ENCODE results near the gene CHST5. TPM values are rescaled to one million over a fixed set of nuclear protein-coding genes. Genes with fewer than 3 reads are reported as not detected.

Gene CHST5
- total and polyA plus RNA-seq, 2 of the 8 experiments (the other 6 are each of a cell fraction or from before 2014, with no cell fraction given) = 0.13 to 0.23 TPM

GRCh38 chr16:75567911-75568310, 32.0 kb upstream of the CHST5 start:
- no peak overlapping the region; a peak in 1 of 4 replicates for H3K4me2 ChIP-seq (ENCODE audit: insufficient read depth in 1 of 2, low read depth in 2 of 2, low read length in 2 of 2)
- H3K36me3 ChIP-seq (ENCODE audit: control insufficient read depth in 2 of 4, insufficient read depth in 4 of 4, low read length in 3 of 4) = peaks cover 8 to 35% (median 28%) of the 10 kb centered on the region in 4 experiments; a peak in 7 of 8 replicates
- no peak overlapping the region for H2AFZ ChIP-seq (ENCODE audit: low read length)
- H4K5ac ChIP-seq (ENCODE audit: insufficient read length, low read depth, low read length) = no peak overlapping the region
- H2BK120ac ChIP-seq (replicated peaks; ENCODE audit: low read depth, low read length) = no peak overlapping the region
- H3K23me2 ChIP-seq (ENCODE audit: low read depth, low read length) = peaks cover 9% of the 10 kb centered on the region
- no peaks in the 10 kb centered on the region for H3K9me3 ChIP-seq (ENCODE audit: insufficient read depth in 2 of 2, low read depth in 1 of 2, low read length in 1 of 2)
- FAIRE-seq (no peak), DNase-seq (ENCODE audit: low read depth in 1 of 2, low spot score in 2 of 2) (no peak)
- H2AK5ac ChIP-seq (ENCODE audit: low read depth, low read length) = no peak overlapping the region
- H3K18ac ChIP-seq (ENCODE audit: extremely low read depth, low read length) = no peak overlapping the region
- no peak overlapping the region for H3K27ac ChIP-seq (ENCODE audit: low read depth, low read length)
- H3K79me2 ChIP-seq (ENCODE audit: control insufficient read depth in 1 of 2, insufficient read depth in 2 of 2, low read length in 2 of 2) = peaks cover 0 to 13% of the 10 kb centered on the region in 2 experiments; a peak in 2 of 4 replicates
- peaks cover 5% of the 10 kb centered on the region; the same call in 1 of the 2 replicates for H3K79me1 ChIP-seq (ENCODE audit: low read depth, low read length)
- H4K91ac ChIP-seq (replicated peaks; ENCODE audit: insufficient read length, low read length) = no peak overlapping the region
- peaks cover 5 to 12% of the 10 kb centered on the region in 2 experiments for H4K20me1 ChIP-seq (replicated peaks in 1 of 2; ENCODE audit: control insufficient read depth in 1 of 2, insufficient read depth in 2 of 2, low read length in 2 of 2)
- no peak overlapping the region for H3K23ac ChIP-seq (ENCODE audit: insufficient read length)
- H4K8ac ChIP-seq (ENCODE audit: extremely low read depth, insufficient read depth, low read length) = no peak overlapping the region
- WGBS, 2 experiments (ENCODE audit: extremely low coverage in 1 of 2, insufficient coverage in 1 of 2, insufficient read length in 1 of 2, insufficient replicate concordance in 2 of 2, low coverage in 1 of 2, low lambda C conversion rate in 2 of 2, missing lambda C conversion rate in 1 of 2) = 84% methylated on average over 4 of the region's 4 CpGs; no CpG with 5 or more reads in 1 of the 2 experiments
- CTCF ChIA-PET (ENCODE audit: partially characterized antibody) = interaction anchor here (0.8 to 9.4 kb wide), 5 partner anchors 8 to 54 kb away, joined by 3 to 96 read pairs (median 3); no protein-coding TSS in a partner anchor
- H2BK5ac ChIP-seq (ENCODE audit: low read depth, low read length) = no peak overlapping the region
- H3K27me3 ChIP-seq (replicated peaks in 1 of 4; ENCODE audit: control insufficient read depth in 3 of 4, extremely low read depth in 1 of 4, insufficient read depth in 3 of 4, low read length in 3 of 4) = no peaks in the 10 kb centered on the region
- no peak overlapping the region for H3K56ac ChIP-seq (replicated peaks; ENCODE audit: insufficient read length, low read depth, low read length)
- no peak overlapping the region for H3K14ac ChIP-seq (ENCODE audit: insufficient read length)
- H3K4me3 ChIP-seq (ENCODE audit: extremely low read depth in 1 of 4, insufficient read depth in 2 of 4, low read depth in 3 of 4, low read length in 4 of 4) = no peak overlapping the region
- peaks cover 1 to 8% (median 3%) of the 10 kb centered on the region in 4 experiments; a peak in 5 of 7 replicates for H3K4me1 ChIP-seq (replicated peaks in 1 of 4; ENCODE audit: control insufficient read depth in 3 of 4, insufficient read depth in 4 of 4, low read length in 3 of 4)
- H2BK15ac ChIP-seq (ENCODE audit: low read length) = no peak overlapping the region
- no peak overlapping the region for H3K4ac ChIP-seq (replicated peaks; ENCODE audit: insufficient read length, low read depth, low read length)
- no peak overlapping the region for H2BK12ac ChIP-seq (ENCODE audit: low read depth, low read length)
- POLR2A ChIA-PET (ENCODE audit: partially characterized antibody) = interaction anchor here (1.4 to 3.6 kb wide), 4 partner anchors 12 to 317 kb away, joined by 3 to 21 read pairs (median 9); partner anchors contain the start of gene TMEM231
- no peak overlapping the region for H2BK20ac ChIP-seq (ENCODE audit: low read length)
- H3K9ac ChIP-seq (replicated peaks in 1 of 4; ENCODE audit: extremely low read depth in 1 of 4, low read depth in 3 of 4, low read length in 3 of 4) = peak overlapping the region in 1 of 4 experiments; percentile 20; a peak in 1 of 7 replicates
- TF ChIP-seq CHD2 (IDR thresholded peaks at IDR 0.05; ENCODE audit: low read length) (no peak), NANOG (IDR thresholded peaks at IDR 0.05; ENCODE audit: insufficient read depth, low read depth, low read length, poor library complexity, severe bottlenecking) (no peak), HDAC6 (IDR thresholded peaks at IDR 0.05; ENCODE audit: low read depth, low read length) (no peak), FOSL1 (IDR thresholded peaks at IDR 0.05; ENCODE audit: insufficient read depth, low read depth, low read length) (no peak), SUZ12 (IDR thresholded peaks at IDR 0.05; ENCODE audit: low read length) (no peak), RFX5 (IDR thresholded peaks at IDR 0.05; ENCODE audit: borderline replicate concordance, low read depth, low read length) (no peak), CBX5 (IDR thresholded peaks at IDR 0.05; ENCODE audit: low read depth, low read length) (no peak), CEBPB (IDR thresholded peaks at IDR 0.05; ENCODE audit: low read depth, low read length) (no peak)
- TF ChIP-seq, protein P1, sequence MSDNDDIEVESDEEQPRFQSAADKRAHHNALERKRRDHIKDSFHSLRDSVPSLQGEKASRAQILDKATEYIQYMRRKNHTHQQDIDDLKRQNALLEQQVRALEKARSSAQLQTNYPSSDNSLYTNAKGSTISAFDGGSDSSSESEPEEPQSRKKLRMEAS (IDR thresholded peaks at IDR 0.05) = no peak
- TF ChIP-seq, protein P2, sequence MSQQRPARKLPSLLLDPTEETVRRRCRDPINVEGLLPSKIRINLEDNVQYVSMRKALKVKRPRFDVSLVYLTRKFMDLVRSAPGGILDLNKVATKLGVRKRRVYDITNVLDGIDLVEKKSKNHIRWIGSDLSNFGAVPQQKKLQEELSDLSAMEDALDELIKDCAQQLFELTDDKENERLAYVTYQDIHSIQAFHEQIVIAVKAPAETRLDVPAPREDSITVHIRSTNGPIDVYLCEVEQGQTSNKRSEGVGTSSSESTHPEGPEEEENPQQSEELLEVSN (IDR thresholded peaks at IDR 0.05) = no peak
- TF ChIP-seq, protein P3, sequence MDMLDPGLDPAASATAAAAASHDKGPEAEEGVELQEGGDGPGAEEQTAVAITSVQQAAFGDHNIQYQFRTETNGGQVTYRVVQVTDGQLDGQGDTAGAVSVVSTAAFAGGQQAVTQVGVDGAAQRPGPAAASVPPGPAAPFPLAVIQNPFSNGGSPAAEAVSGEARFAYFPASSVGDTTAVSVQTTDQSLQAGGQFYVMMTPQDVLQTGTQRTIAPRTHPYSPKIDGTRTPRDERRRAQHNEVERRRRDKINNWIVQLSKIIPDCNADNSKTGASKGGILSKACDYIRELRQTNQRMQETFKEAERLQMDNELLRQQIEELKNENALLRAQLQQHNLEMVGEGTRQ (IDR thresholded peaks at IDR 0.05; ENCODE audit: low read length) = no peak

All from H1 (cell line).